Activated naive CD8-positive, alpha-beta T cell treated with anti-CD3 and anti-CD28 coated beads, Interleukin-2, amount 10 ng/mL, durations not matched to agents 7 days and 5 days (primary cell): ENCODE data around the gene PTCD3. TPM values are rescaled to one million over a fixed set of nuclear protein-coding genes. Genes with fewer than 3 reads are reported as not detected.
A peak's percentile ranks its signal among the peaks of the same experiment; 100 is the strongest.

Source experiments
- ATAC-seq: fragments of 150-1000 bp; cut with Tn5 transposase; one replicate; pipeline ENCODE4 v1.10.0; 2021; ENCODE audit warnings: low read depth, moderate library complexity
- POLR2A ChIA-PET: fragments of 350-600 bp; sonication (Branson Sonifier 250); formaldehyde crosslinking; loops from one replicate; lab custom pipeline; 2021; ENCODE audit warnings: antibody characterized with exemption; lab: Charles Lee
- DNase-seq: peaks from one replicate; pipeline ENCODE4 v3.0.0; 2021
- H3K27ac Mint-ChIP-seq: one replicate; pipeline ENCODE4 v1.8.0; 2022; ENCODE audit warnings: mild to moderate bottlenecking, mixed read lengths
- H3K27me3 Mint-ChIP-seq: one replicate; pipeline ENCODE4 v1.8.0; 2022; ENCODE audit warnings: mild to moderate bottlenecking, moderate library complexity, mixed read lengths
- H3K36me3 Mint-ChIP-seq: one replicate; pipeline ENCODE4 v1.8.0; 2021; ENCODE audit warnings: mild to moderate bottlenecking, mixed read lengths
- H3K4me1 Mint-ChIP-seq: one replicate; pipeline ENCODE4 v1.8.0; 2021; ENCODE audit warnings: mixed read lengths
- H3K4me3 Mint-ChIP-seq: one replicate; pipeline ENCODE4 v1.8.0; 2022; ENCODE audit warnings: mild to moderate bottlenecking, moderate library complexity, mixed read lengths
- H3K9me3 Mint-ChIP-seq: one replicate; pipeline ENCODE4 v1.8.0; 2021; ENCODE audit warnings: mixed read lengths
- total RNA-seq, 2 experiments: library from RNA; stranded (reverse); gene quantifications; one replicate each; pipeline ENCODE4 v1.2.3, GENCODE V29; 2021

PTCD3 gene
- total RNA-seq, 2 experiments from 2014 or later = 157 TPM

DNA sequence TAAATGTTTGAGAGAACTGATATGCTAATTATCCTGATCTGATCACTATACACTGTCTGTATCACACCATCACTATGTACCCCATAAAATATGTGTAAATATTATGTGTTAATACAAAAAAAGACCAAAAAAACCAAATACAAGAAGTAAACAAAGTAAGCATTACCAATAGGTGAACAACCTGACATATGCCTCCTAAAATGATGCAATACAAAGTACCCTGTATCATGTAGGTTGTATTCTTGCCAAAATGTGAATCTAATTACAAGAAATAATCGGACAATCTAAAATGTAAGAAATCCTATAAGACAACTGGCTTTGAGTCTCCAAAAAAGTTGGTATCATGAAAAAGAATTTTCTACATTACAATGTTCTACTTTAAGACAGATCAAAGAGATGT is 8.1 kb upstream of the PTCD3 start:
- POLR2A ChIA-PET = no interaction called here
- H3K4me3 Mint-ChIP-seq = no peak overlapping the region

DNA sequence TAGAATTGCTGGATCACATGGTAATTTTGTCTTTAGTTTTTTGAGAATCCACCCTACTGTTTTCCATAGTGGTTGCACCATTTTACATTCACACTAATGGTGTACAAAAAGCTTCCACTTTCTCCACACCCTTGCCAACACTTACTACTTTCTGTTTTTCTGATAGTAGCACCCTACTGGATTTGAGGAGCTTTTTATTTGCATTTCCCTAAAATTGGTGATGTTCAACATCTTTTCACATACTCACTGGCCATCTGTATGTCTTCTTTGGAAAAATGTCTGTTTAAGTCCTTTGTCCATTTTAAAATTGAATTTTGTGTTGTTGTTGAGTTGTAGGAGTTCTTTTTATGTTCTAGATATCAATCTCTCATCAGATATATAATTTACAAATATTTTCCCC is 3.9 kb upstream of the PTCD3 start:
- Mint-ChIP-seq H3K4me3 (no peak overlapping the region), H3K36me3 (peaks cover 31% of the 10 kb centered on the region), H3K4me1 (peaks cover 34% of the 10 kb centered on the region), H3K9me3 (peaks cover 2% of the 10 kb centered on the region), H3K27me3 (no peaks in the 10 kb centered on the region), H3K27ac (no peak overlapping the region)
- POLR2A ChIA-PET = no interaction called here
- no peak for DNase-seq
- ATAC-seq = no peak

More for the DNA sequence above, 8.1 kb upstream of the PTCD3 start:
- H3K4me1 Mint-ChIP-seq = peaks cover 16% of the 10 kb centered on the region
- peaks cover 34% of the 10 kb centered on the region for H3K36me3 Mint-ChIP-seq
- peaks cover 2% of the 10 kb centered on the region for H3K9me3 Mint-ChIP-seq
- ATAC-seq (no peak), DNase-seq (no peak)
- H3K27me3 Mint-ChIP-seq = no peaks in the 10 kb centered on the region
- no peak overlapping the region for H3K27ac Mint-ChIP-seq

DNA sequence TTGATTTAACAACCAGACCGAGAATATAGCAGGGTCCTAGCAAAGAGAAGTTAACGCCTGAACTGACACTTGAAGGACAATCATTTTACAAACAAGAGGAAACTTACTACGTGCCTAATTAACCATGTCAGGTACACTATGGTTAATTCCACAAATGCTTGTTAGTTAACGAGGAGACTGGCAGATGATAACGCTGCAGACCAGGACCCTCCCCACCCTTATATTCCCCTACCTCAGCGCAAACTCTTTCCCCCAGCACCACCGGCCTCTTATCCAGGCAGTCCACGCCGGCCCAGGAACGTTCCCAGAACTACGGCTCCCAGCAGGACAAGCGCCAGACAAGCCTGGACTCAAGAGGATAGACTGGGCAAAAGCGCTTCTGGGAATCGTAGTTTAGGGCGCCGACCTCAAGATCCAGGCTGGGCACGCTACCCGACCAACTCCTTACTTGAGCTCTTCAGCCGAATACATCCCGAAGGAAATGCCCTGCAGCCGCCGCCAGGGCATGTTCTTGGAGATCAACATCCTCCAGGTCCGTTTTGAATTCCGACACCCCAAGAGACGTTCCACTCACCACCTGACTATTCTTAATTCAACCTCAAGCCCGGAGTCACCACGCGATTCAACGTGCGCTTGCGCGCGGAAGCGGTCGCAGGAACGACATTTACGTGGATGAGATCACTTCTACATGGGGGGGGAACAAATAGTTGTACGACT is 625 bp upstream of the PTCD3 start, which contains the start of gene POLR1A:
POLR1A (minus strand) TSS at position 635 of the 717 bp plus-strand sequence; CDS start at position 525, 110 bp downstream.
- peaks cover 45% of the 10 kb centered on the region for H3K4me1 Mint-ChIP-seq
- peaks cover 2% of the 10 kb centered on the region for H3K9me3 Mint-ChIP-seq
- DNase-seq (peak; percentile 84), ATAC-seq (peak; percentile 83)
- POLR2A ChIA-PET = interaction anchor here (0.9 to 1.9 kb wide), 12 partner anchors 14 to 336 kb away, joined by 3 to 8 read pairs (median 4); partner anchors contain the start of genes IMMT, KDM3A and MRPL35
- H3K36me3 Mint-ChIP-seq = peaks cover 28% of the 10 kb centered on the region
- H3K27ac Mint-ChIP-seq = peak within 1 kb of the TSS; percentile 98
- peak within 1 kb of the TSS; percentile 89 for H3K4me3 Mint-ChIP-seq
- H3K27me3 Mint-ChIP-seq = no peaks in the 10 kb centered on the region

DNA sequence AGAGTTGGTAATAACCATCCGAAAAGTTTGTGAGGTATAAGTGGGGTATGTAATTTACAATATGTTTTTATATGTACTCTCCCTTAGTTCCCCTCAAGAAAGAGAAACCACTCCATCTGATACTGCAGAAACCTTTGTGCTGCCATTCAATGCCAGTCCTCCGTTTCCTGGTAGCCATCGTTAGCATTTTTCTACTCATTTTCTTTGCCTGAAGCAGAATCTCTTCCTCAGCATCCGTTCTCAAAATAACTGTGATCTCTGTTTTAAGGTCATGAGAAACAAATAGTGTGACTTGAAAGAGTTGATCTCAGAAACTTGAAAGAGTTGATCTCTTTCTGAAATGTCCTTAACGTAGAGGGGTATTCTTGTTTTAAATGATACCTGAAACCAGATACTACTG is 996 bp downstream of the PTCD3 start:
- ATAC-seq (no peak), DNase-seq (no peak)
- POLR2A ChIA-PET = interaction anchor here (0.7 to 1.9 kb wide), 5 partner anchors 22 to 264 kb away, joined by 3 to 5 read pairs (median 3); partner anchors contain the start of gene MRPL35
- peak overlapping the region; percentile 98 for H3K27ac Mint-ChIP-seq
- peaks cover 32% of the 10 kb centered on the region for H3K36me3 Mint-ChIP-seq
- H3K4me1 Mint-ChIP-seq = peaks cover 43% of the 10 kb centered on the region
- H3K27me3 Mint-ChIP-seq = no peaks in the 10 kb centered on the region
- peaks cover 2% of the 10 kb centered on the region for H3K9me3 Mint-ChIP-seq
- peak overlapping the region; percentile 89 for H3K4me3 Mint-ChIP-seq

DNA sequence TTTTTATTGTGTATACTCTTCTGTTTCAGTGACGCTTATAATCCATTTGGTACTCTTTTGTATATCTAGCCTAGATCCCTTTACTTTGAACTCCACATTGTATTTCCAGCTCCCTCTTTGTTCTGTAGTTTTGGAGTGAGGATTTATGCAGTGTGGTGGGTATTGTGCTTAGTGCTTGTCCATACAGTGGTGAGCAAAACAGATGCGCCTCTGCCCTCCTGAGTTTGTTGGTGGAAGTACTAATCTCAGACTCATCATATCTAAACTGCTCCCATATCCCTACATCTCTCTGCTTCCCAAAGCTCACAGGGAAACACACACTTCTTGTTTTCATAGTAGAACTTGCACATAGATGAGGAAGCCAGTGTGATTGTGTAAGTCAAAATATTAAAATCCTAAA is 12.1 kb downstream of the PTCD3 start:
- Mint-ChIP-seq H3K36me3 (peaks cover 36% of the 10 kb centered on the region), H3K4me1 (peaks cover 3% of the 10 kb centered on the region), H3K9me3 (no peaks in the 10 kb centered on the region), H3K4me3 (no peak overlapping the region), H3K27me3 (no peaks in the 10 kb centered on the region), H3K27ac (no peak overlapping the region)
- no peak for DNase-seq
- POLR2A ChIA-PET = no interaction called here
- no peak for ATAC-seq

DNA sequence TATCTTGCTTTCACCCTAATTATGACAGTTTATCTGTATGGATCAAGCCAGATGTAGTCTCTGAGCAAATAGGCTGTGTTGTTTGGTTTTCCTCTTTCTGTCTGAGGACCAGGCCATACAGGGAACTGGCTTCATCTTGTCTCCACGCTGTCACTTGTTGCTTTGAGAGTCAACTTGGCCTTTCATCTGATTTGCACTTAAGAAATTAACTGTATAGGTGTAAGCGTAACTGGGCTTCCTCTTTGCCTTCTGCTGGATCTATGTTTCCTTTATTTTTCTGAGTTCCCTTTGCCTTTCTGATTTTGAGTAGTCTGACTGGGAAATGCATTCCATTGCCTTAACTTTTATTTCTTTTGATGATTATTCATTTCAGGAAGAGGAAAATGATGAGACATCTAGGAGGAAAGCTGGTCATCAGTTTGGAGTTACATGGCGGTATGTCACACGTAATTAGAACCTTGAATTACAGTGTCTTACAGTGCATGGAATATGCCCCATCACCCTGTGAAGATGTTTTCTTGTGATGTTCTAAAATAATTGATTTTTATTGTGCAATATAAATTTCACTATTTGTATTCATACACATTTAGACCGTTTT is 17.4 kb downstream of the PTCD3 start:
- DNase-seq (no peak), ATAC-seq (no peak)
- POLR2A ChIA-PET = no interaction called here
- H3K9me3 Mint-ChIP-seq = no peaks in the 10 kb centered on the region
- no peaks in the 10 kb centered on the region for H3K4me1 Mint-ChIP-seq
- no peaks in the 10 kb centered on the region for H3K27me3 Mint-ChIP-seq
- peaks cover 34% of the 10 kb centered on the region for H3K36me3 Mint-ChIP-seq
- H3K27ac Mint-ChIP-seq = no peak overlapping the region
- H3K4me3 Mint-ChIP-seq = no peak overlapping the region

DNA sequence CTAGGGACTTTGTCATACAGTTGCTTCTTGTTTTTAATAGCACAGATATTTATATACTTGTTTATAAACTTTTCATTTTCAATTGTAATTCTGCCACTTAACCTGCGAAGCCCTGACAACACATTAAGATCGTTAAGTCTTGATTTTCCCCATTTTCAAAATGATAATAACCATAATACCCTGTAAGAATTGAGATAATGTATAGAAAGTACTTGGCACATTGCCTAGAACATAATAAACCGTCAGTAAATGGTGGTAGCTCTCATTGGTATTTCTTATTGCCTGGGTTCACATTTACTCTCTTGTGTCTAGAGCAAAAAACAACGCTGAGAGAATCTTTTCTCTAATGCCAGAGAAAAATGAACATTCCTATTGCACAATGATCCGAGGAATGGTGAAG is 18.6 kb downstream of the PTCD3 start:
- no peaks in the 10 kb centered on the region for H3K27me3 Mint-ChIP-seq
- peaks cover 33% of the 10 kb centered on the region for H3K36me3 Mint-ChIP-seq
- no peak overlapping the region for H3K27ac Mint-ChIP-seq
- DNase-seq (no peak), ATAC-seq (no peak)
- H3K4me1 Mint-ChIP-seq = no peaks in the 10 kb centered on the region
- POLR2A ChIA-PET = no interaction called here
- H3K9me3 Mint-ChIP-seq = no peaks in the 10 kb centered on the region
- no peak overlapping the region for H3K4me3 Mint-ChIP-seq

DNA sequence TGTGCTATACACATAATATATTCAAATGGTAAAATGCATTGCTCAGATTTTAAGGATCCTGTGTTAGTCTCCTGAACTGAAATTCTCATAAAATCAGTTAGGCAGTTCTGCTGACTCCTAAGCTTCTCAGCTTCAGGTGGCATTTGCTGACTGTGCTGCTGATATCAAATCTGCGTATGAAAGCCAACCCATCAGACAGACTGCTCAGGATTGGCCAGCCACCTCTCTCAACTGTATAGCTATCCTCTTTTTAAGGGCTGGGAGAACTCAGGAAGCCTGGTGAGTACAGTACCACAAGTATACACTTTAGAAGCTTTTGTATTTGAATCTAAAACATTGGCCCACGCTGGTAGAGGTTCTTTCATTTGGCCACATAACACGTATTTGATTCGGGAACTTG is 28.7 kb downstream of the PTCD3 start:
- no peak for ATAC-seq
- Mint-ChIP-seq H3K9me3 (no peaks in the 10 kb centered on the region), H3K4me3 (no peak overlapping the region), H3K27me3 (no peaks in the 10 kb centered on the region), H3K27ac (no peak overlapping the region), H3K36me3 (peaks cover 66% of the 10 kb centered on the region), H3K4me1 (peaks cover 2% of the 10 kb centered on the region)
- POLR2A ChIA-PET = no interaction called here
- no peak for DNase-seq

DNA sequence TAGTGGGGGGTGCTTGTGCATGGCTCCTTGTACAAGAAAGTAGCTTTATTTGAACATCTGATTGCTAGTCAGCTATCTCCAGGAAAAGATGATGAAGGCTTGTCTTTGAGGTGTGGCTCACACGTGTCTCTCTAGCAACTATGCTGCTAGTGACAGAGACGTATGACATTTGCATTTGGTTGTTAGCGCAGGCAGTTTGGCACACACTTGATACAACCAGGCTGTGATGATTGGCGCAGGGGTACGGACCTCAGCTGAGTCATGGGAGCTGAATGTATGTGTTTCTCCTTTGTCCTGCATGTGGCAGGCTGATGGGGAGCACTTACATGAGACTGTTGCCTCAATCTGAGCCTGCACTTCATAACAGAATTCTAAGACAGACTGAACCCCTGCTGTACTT is 29.6 kb downstream of the PTCD3 start:
- H3K4me3 Mint-ChIP-seq = no peak overlapping the region
- POLR2A ChIA-PET = interaction anchor here (1.2 kb wide), 1 partner anchor 16 kb away, joined by 3 read pairs; no protein-coding TSS in a partner anchor

DNA sequence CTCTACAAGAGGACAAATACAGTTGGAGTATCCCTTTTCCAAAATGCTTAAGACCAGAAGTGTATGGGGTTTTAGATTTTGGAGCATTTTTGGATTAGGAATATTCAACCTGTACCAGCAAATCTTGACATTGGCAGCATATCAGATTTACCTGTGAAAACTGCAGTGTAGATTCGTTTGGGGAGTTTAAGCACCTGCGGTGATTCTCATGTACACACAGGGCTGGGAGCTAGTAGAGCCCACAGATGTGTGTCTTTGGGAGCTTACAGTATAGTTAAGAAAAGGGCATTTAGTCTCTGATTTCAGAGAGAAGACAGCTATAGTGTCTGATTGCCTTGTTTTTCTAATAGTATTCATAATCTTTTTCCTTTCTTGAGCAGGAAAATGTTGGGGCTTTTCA is 30.1 kb downstream of the PTCD3 start:
- ATAC-seq = no peak
- Mint-ChIP-seq H3K36me3 (peaks cover 59% of the 10 kb centered on the region), H3K4me1 (peaks cover 2% of the 10 kb centered on the region), H3K27me3 (no peaks in the 10 kb centered on the region), H3K9me3 (no peaks in the 10 kb centered on the region), H3K4me3 (no peak overlapping the region), H3K27ac (no peak overlapping the region)
- no peak for DNase-seq
- POLR2A ChIA-PET = interaction anchor here (0.6 to 1.2 kb wide), 2 partner anchors 16 to 42 kb away, joined by 3 to 4 read pairs; no protein-coding TSS in a partner anchor

More for the DNA sequence above, 29.6 kb downstream of the PTCD3 start:
- Mint-ChIP-seq H3K36me3 (peaks cover 62% of the 10 kb centered on the region), H3K27ac (no peak overlapping the region), H3K4me1 (peaks cover 2% of the 10 kb centered on the region), H3K27me3 (no peaks in the 10 kb centered on the region), H3K9me3 (no peaks in the 10 kb centered on the region)
- ATAC-seq (no peak), DNase-seq (no peak)

DNA sequence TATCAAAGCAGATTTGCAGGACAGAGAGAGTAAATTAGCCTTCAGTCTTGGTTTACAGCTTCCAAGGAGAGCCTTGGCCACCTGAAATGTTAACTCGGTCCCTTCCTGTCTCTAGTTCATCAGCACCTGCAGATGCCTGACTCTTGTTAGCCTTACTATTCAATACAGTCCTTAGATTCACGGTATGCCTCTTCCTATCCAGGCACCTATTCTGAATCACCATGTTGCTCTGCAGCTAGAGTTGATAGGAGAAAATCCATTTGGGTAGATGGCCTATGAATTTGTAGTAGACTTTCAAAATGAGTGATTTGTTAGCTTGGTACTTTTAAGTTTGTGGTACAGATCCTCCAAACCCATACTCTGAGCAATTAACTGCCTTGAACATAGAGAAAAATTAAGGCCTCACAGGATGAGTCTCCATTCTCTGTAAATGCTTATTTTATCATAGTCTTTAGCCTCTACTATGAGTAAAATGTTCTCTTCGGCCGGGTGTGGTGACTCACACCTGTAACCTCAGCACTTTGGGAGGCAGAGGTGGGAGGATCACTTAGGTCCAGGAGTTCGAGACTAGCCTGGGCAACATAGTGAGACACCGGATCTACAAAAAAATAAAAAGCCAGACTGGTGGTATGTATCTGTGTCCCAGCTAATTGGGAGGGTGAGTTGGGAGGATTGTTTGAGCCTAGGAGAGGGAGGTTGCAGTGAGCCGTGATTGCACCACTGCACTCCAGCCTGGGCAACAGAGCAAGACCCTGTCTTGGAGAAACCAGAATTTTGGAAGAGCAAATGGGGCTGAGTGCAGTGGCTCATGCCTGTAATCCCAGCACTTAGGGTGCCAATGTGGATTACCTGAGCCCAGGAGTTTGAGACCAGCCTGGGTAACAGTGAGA is 32.9 kb downstream of the PTCD3 start:
- no peak for DNase-seq
- POLR2A ChIA-PET = interaction anchor here (0.7 kb wide), 1 partner anchor 16 kb away, joined by 3 read pairs; no protein-coding TSS in a partner anchor
- H3K36me3 Mint-ChIP-seq = peaks cover 52% of the 10 kb centered on the region
- no peaks in the 10 kb centered on the region for H3K9me3 Mint-ChIP-seq
- peak; percentile 23 for ATAC-seq
- peaks cover 2% of the 10 kb centered on the region for H3K4me1 Mint-ChIP-seq
- no peaks in the 10 kb centered on the region for H3K27me3 Mint-ChIP-seq
- H3K4me3 Mint-ChIP-seq = no peak overlapping the region
- no peak overlapping the region for H3K27ac Mint-ChIP-seq

DNA sequence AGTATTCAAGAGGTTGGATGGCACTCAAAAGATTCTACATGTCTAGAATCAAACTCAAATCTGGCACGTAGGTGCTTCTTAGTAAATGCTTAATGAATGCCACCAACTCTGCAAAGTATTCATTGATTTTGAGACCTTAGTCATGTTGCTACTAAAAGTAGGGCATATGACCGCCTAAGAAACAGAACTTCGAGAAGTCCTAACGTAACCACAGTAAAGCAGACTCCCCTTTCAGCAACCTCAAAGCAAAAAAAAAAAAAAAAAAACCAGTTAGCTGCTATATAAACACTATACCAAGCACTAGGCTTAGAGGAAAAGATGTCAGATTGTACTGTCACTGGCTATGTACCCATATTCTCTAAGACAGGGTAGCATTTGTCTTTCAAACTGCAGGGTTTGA is 33.9 kb downstream of the PTCD3 start:
- Mint-ChIP-seq H3K4me1 (peaks cover 2% of the 10 kb centered on the region), H3K4me3 (no peak overlapping the region), H3K36me3 (peaks cover 51% of the 10 kb centered on the region), H3K27me3 (no peaks in the 10 kb centered on the region), H3K27ac (peak overlapping the region; percentile 48), H3K9me3 (no peaks in the 10 kb centered on the region)
- ATAC-seq = no peak
- DNase-seq = no peak
- POLR2A ChIA-PET = no interaction called here

DNA sequence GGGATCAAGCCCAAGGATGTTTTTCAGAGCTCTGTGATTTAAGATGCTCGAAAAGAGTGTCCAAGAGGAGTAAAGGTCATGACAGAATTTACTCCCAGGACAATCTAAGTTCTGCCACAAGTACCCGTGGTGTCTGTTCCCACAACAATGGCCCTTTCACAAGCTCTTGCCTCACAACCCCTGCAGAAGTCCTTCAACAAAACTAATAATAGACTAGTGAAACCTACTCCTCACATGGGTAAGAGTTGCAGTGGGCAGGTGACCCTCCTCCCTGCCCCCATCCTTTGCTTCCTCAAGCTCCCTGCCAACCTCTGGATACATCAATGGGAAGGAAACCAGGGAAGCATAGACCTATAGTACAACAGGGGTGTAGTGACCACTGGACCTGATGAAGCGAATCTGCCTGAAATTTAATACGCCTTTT is 34.9 kb downstream of the PTCD3 start:
- peak overlapping the region; percentile 3 for H3K27ac Mint-ChIP-seq
- no peak overlapping the region for H3K4me3 Mint-ChIP-seq
- ATAC-seq = no peak
- no peaks in the 10 kb centered on the region for H3K9me3 Mint-ChIP-seq
- POLR2A ChIA-PET = interaction anchor here (0.6 to 0.9 kb wide), 2 partner anchors 13 to 27 kb away, joined by 3 read pairs; no protein-coding TSS in a partner anchor
- H3K27me3 Mint-ChIP-seq = no peaks in the 10 kb centered on the region
- H3K4me1 Mint-ChIP-seq = peaks cover 2% of the 10 kb centered on the region
- no peak for DNase-seq
- peaks cover 47% of the 10 kb centered on the region for H3K36me3 Mint-ChIP-seq
